A673 (cell line): Measurements from ENCODE around the gene SCCPDH.

Source experiments
- CTCF ChIP-seq: fragments of 300-800, 200-600 bp; sonication (generic); conservative IDR thresholded peaks from 2 replicates; pipeline ENCODE4 v1.5.1; 2017; ENCODE audit warnings: low read depth, mild to moderate bottlenecking, antibody characterized with exemption, low read length, moderate library complexity, mixed read lengths
- EZH2 ChIP-seq: fragments of 200-600 bp; sonication (generic); IDR thresholded peaks from 2 replicates; pipeline ENCODE4 v1.6.1; 2017; ENCODE audit warnings: borderline replicate concordance, low read depth, mild to moderate bottlenecking, mixed read lengths, antibody characterized with exemption, low read length; ENCODE audit not compliant: poor library complexity, severe bottlenecking

- TF ChIP-seq CTCF (no peak), EZH2 (no peak)
Measured at GRCh38 chr1:246778663-246779062, 54.5 kb downstream of the SCCPDH start.
